WTC11 (cell line): ENCODE results near the gene ADGRL4. TPM values are rescaled to one million over a fixed set of nuclear protein-coding genes. Genes with fewer than 3 reads are reported as not detected.

Experiments
- ATAC-seq: fragments of 200-7000 bp; cut with Tn5 transposase; 2 replicates; pipeline ENCODE4 v1.10.0; 2021; ENCODE audit warnings: mild to moderate bottlenecking, moderate library complexity
- CTCF ChIA-PET: fragments of 300-600 bp; sonication (Branson Sonifier 250); formaldehyde crosslinking; loops from one replicate; lab custom pipeline; 2021; ENCODE audit warnings: antibody characterized with exemption; lab: Charles Lee
- POLR2A ChIA-PET: fragments of 350-600 bp; sonication (Branson Sonifier 250); formaldehyde crosslinking; loops from one replicate; lab custom pipeline; 2021; ENCODE audit warnings: antibody characterized with exemption; lab: Charles Lee
- DNase-seq: peaks from one replicate; pipeline ENCODE4 v3.0.0; 2021; ENCODE audit warnings: low spot score
- H3K27ac Mint-ChIP-seq: 2 replicates; pipeline ENCODE4 v1.8.0; 2021; ENCODE audit warnings: mixed read lengths
- H3K27me3 Mint-ChIP-seq: 2 replicates; pipeline ENCODE4 v1.8.0; 2021; ENCODE audit warnings: low read depth, mild to moderate bottlenecking, moderate library complexity, mixed read lengths
- H3K36me3 Mint-ChIP-seq: 2 replicates; pipeline ENCODE4 v1.8.0; 2021; ENCODE audit warnings: mixed read lengths
- H3K4me1 Mint-ChIP-seq: 2 replicates; pipeline ENCODE4 v1.8.0; 2022; ENCODE audit warnings: mixed read lengths
- H3K4me3 Mint-ChIP-seq: 2 replicates; pipeline ENCODE4 v1.8.0; 2021; ENCODE audit warnings: mild to moderate bottlenecking, moderate library complexity, mixed read lengths
- H3K9me3 Mint-ChIP-seq: 2 replicates; pipeline ENCODE4 v1.8.0; 2021; ENCODE audit warnings: mixed read lengths
- ATF1 ChIP-seq: sonication (generic); formaldehyde crosslinking; IDR thresholded peaks from 2 replicates; pipeline ENCODE4 v1.8.1; 2023; ENCODE audit warnings: mild to moderate bottlenecking, moderate library complexity, missing genetic modification reagents
- FOXP1 ChIP-seq: sonication (generic); formaldehyde crosslinking; IDR thresholded peaks from 2 replicates; pipeline ENCODE4 v1.8.0; 2022; ENCODE audit warnings: missing genetic modification reagents, mild to moderate bottlenecking, moderate library complexity, borderline replicate concordance
- HMGA2 ChIP-seq: fragments of 250-450 bp; sonication (Bioruptor Pico); IDR thresholded peaks from 2 replicates; pipeline ENCODE4 v1.4.0; 2021; ENCODE audit warnings: mild to moderate bottlenecking, moderate library complexity
- NFE2L1 ChIP-seq: sonication (generic); formaldehyde crosslinking; IDR thresholded peaks from 2 replicates; pipeline ENCODE4 v1.8.1; 2023; ENCODE audit warnings: missing genetic modification reagents
- RORB ChIP-seq: fragments of 250-450 bp; sonication (Bioruptor Pico); IDR thresholded peaks from 2 replicates; pipeline ENCODE4 v1.9.0; 2021; ENCODE audit warnings: mild to moderate bottlenecking
- SMAD4 ChIP-seq: sonication (generic); formaldehyde crosslinking; IDR thresholded peaks from 2 replicates; pipeline ENCODE4 v1.8.0; 2022; ENCODE audit warnings: mild to moderate bottlenecking, missing genetic modification reagents
- SOX15 ChIP-seq: fragments of 250-450 bp; sonication (Bioruptor Pico); IDR thresholded peaks from 2 replicates; pipeline ENCODE4 v1.9.0; 2021; ENCODE audit warnings: mild to moderate bottlenecking
- TP53 ChIP-seq: sonication (generic); formaldehyde crosslinking; IDR thresholded peaks from 2 replicates; pipeline ENCODE4 v1.8.1; 2023; ENCODE audit warnings: mild to moderate bottlenecking, missing genetic modification reagents
- ZBTB21 ChIP-seq: sonication (generic); formaldehyde crosslinking; IDR thresholded peaks from 2 replicates; pipeline ENCODE4 v1.8.1; 2023; ENCODE audit warnings: mild to moderate bottlenecking, missing genetic modification reagents, borderline replicate concordance
- ZNF416 ChIP-seq: fragments of 250-450 bp; sonication (Bioruptor Pico); IDR thresholded peaks from 2 replicates; pipeline ENCODE4 v1.9.0; 2021; ENCODE audit warnings: mild to moderate bottlenecking, inconsistent platforms
- ZNF671 ChIP-seq: fragments of 250-450 bp; sonication (Bioruptor Pico); IDR thresholded peaks from 2 replicates; pipeline ENCODE4 v1.8.0; 2021; ENCODE audit warnings: mild to moderate bottlenecking
- total RNA-seq: library from RNA; stranded (reverse); gene quantifications from 3 replicates; pipeline ENCODE4 v1.2.3, GENCODE V29; 2021
- TF ChIP-seq, protein P1 (sequence below): sonication (generic); formaldehyde crosslinking; IDR thresholded peaks from 2 replicates; pipeline ENCODE4 v1.8.0; 2023; ENCODE audit warnings: missing genetic modification reagents, mild to moderate bottlenecking, borderline replicate concordance
- TF ChIP-seq, protein P2 (sequence below): sonication (generic); formaldehyde crosslinking; IDR thresholded peaks from 2 replicates; pipeline ENCODE4 v1.8.1; 2023; ENCODE audit warnings: mild to moderate bottlenecking, moderate library complexity, missing genetic modification reagents
- TF ChIP-seq, protein P3 (sequence below): sonication (generic); formaldehyde crosslinking; IDR thresholded peaks from 2 replicates; pipeline ENCODE4 v1.8.0; 2023; ENCODE audit warnings: mild to moderate bottlenecking, missing genetic modification reagents
- TF ChIP-seq, protein P4 (sequence below): sonication (generic); formaldehyde crosslinking; IDR thresholded peaks from 2 replicates; pipeline ENCODE4 v1.8.0; 2022; ENCODE audit warnings: mild to moderate bottlenecking, missing genetic modification reagents
- TF ChIP-seq, protein P5 (sequence below): sonication (generic); formaldehyde crosslinking; IDR thresholded peaks from 2 replicates; pipeline ENCODE4 v1.8.0; 2022; ENCODE audit warnings: mild to moderate bottlenecking, missing genetic modification reagents
- TF ChIP-seq, protein P6 (sequence below): fragments of 250-450 bp; sonication (Bioruptor Pico); IDR thresholded peaks from 2 replicates; pipeline ENCODE4 v2.1.2; 2022; ENCODE audit warnings: mild to moderate bottlenecking, moderate library complexity
- TF ChIP-seq, protein P7 (sequence below): sonication (generic); formaldehyde crosslinking; IDR thresholded peaks from 2 replicates; pipeline ENCODE4 v1.8.0; 2022; ENCODE audit warnings: mild to moderate bottlenecking, missing genetic modification reagents
- TF ChIP-seq, protein P8 (sequence below): sonication (generic); formaldehyde crosslinking; IDR thresholded peaks from 2 replicates; pipeline ENCODE4 v1.8.1; 2022; ENCODE audit warnings: mild to moderate bottlenecking, missing genetic modification reagents, moderate library complexity, borderline replicate concordance

The ADGRL4 gene
- total RNA-seq, 1 experiment from 2014 or later, result 0.37 TPM

DNA sequence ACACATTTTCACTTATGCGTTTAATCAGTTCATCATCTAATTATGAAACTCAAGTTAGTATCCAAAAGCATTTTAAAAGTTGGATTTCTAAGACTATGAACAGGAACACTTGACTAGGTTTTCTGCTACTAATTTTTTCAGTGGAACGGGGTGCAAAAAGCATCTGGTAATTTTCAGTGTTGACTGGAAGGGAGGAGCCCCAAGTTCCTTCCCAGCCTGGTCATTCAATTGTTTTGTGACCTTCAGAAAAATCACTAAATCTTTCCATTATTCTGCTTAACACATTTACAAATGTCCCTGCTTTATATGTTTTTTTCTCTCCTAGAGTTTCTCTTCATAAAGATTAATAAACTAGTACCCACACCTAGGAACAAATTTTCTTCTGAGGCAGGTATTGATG is 6.0 kb upstream of the ADGRL4 start:
- Mint-ChIP-seq H3K27me3 (no peaks in the 10 kb centered on the region), H3K27ac (no peak overlapping the region), H3K9me3 (no peaks in the 10 kb centered on the region), H3K4me1 (no peaks in the 10 kb centered on the region), H3K36me3 (no peaks in the 10 kb centered on the region)
- CTCF ChIA-PET, result no interaction called here
- ATAC-seq, result no peak
- no peak for DNase-seq
- TF ChIP-seq RORB, result no peak
- no peak for TF ChIP-seq FOXP1 (CRISPR knock-in tag)
- TF ChIP-seq, protein P1, sequence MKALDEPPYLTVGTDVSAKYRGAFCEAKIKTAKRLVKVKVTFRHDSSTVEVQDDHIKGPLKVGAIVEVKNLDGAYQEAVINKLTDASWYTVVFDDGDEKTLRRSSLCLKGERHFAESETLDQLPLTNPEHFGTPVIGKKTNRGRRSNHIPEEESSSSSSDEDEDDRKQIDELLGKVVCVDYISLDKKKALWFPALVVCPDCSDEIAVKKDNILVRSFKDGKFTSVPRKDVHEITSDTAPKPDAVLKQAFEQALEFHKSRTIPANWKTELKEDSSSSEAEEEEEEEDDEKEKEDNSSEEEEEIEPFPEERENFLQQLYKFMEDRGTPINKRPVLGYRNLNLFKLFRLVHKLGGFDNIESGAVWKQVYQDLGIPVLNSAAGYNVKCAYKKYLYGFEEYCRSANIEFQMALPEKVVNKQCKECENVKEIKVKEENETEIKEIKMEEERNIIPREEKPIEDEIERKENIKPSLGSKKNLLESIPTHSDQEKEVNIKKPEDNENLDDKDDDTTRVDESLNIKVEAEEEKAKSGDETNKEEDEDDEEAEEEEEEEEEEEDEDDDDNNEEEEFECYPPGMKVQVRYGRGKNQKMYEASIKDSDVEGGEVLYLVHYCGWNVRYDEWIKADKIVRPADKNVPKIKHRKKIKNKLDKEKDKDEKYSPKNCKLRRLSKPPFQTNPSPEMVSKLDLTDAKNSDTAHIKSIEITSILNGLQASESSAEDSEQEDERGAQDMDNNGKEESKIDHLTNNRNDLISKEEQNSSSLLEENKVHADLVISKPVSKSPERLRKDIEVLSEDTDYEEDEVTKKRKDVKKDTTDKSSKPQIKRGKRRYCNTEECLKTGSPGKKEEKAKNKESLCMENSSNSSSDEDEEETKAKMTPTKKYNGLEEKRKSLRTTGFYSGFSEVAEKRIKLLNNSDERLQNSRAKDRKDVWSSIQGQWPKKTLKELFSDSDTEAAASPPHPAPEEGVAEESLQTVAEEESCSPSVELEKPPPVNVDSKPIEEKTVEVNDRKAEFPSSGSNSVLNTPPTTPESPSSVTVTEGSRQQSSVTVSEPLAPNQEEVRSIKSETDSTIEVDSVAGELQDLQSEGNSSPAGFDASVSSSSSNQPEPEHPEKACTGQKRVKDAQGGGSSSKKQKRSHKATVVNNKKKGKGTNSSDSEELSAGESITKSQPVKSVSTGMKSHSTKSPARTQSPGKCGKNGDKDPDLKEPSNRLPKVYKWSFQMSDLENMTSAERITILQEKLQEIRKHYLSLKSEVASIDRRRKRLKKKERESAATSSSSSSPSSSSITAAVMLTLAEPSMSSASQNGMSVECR (CRISPR knock-in tag), result no peak
- TF ChIP-seq, protein P2, sequence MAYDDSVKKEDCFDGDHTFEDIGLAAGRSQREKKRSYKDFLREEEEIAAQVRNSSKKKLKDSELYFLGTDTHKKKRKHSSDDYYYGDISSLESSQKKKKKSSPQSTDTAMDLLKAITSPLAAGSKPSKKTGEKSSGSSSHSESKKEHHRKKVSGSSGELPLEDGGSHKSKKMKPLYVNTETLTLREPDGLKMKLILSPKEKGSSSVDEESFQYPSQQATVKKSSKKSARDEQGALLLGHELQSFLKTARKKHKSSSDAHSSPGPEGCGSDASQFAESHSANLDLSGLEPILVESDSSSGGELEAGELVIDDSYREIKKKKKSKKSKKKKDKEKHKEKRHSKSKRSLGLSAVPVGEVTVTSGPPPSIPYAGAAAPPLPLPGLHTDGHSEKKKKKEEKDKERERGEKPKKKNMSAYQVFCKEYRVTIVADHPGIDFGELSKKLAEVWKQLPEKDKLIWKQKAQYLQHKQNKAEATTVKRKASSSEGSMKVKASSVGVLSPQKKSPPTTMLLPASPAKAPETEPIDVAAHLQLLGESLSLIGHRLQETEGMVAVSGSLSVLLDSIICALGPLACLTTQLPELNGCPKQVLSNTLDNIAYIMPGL (CRISPR knock-in tag), result no peak
- TF ChIP-seq ZNF416 (CRISPR knock-in tag), result no peak
- TF ChIP-seq, protein P3, sequence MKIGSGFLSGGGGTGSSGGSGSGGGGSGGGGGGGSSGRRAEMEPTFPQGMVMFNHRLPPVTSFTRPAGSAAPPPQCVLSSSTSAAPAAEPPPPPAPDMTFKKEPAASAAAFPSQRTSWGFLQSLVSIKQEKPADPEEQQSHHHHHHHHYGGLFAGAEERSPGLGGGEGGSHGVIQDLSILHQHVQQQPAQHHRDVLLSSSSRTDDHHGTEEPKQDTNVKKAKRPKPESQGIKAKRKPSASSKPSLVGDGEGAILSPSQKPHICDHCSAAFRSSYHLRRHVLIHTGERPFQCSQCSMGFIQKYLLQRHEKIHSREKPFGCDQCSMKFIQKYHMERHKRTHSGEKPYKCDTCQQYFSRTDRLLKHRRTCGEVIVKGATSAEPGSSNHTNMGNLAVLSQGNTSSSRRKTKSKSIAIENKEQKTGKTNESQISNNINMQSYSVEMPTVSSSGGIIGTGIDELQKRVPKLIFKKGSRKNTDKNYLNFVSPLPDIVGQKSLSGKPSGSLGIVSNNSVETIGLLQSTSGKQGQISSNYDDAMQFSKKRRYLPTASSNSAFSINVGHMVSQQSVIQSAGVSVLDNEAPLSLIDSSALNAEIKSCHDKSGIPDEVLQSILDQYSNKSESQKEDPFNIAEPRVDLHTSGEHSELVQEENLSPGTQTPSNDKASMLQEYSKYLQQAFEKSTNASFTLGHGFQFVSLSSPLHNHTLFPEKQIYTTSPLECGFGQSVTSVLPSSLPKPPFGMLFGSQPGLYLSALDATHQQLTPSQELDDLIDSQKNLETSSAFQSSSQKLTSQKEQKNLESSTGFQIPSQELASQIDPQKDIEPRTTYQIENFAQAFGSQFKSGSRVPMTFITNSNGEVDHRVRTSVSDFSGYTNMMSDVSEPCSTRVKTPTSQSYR (CRISPR knock-in tag), result no peak
- TF ChIP-seq NFE2L1, result no peak
- no peak for TF ChIP-seq SMAD4 (CRISPR knock-in tag)
- no peak for TF ChIP-seq TP53 (CRISPR knock-in tag)
- no peak for TF ChIP-seq ZNF671 (CRISPR knock-in tag)
- TF ChIP-seq, protein P4, sequence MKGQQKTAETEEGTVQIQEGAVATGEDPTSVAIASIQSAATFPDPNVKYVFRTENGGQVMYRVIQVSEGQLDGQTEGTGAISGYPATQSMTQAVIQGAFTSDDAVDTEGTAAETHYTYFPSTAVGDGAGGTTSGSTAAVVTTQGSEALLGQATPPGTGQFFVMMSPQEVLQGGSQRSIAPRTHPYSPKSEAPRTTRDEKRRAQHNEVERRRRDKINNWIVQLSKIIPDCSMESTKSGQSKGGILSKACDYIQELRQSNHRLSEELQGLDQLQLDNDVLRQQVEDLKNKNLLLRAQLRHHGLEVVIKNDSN, result no peak
- no peak for TF ChIP-seq ATF1 (CRISPR knock-in tag)
- TF ChIP-seq, protein P5, sequence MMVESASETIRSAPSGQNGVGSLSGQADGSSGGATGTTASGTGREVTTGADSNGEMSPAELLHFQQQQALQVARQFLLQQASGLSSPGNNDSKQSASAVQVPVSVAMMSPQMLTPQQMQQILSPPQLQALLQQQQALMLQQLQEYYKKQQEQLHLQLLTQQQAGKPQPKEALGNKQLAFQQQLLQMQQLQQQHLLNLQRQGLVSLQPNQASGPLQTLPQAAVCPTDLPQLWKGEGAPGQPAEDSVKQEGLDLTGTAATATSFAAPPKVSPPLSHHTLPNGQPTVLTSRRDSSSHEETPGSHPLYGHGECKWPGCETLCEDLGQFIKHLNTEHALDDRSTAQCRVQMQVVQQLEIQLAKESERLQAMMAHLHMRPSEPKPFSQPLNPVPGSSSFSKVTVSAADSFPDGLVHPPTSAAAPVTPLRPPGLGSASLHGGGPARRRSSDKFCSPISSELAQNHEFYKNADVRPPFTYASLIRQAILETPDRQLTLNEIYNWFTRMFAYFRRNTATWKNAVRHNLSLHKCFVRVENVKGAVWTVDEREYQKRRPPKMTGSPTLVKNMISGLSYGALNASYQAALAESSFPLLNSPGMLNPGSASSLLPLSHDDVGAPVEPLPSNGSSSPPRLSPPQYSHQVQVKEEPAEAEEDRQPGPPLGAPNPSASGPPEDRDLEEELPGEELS (CRISPR knock-in tag), result no peak
- TF ChIP-seq HMGA2 (CRISPR knock-in tag), result no peak
- TF ChIP-seq, protein P6, sequence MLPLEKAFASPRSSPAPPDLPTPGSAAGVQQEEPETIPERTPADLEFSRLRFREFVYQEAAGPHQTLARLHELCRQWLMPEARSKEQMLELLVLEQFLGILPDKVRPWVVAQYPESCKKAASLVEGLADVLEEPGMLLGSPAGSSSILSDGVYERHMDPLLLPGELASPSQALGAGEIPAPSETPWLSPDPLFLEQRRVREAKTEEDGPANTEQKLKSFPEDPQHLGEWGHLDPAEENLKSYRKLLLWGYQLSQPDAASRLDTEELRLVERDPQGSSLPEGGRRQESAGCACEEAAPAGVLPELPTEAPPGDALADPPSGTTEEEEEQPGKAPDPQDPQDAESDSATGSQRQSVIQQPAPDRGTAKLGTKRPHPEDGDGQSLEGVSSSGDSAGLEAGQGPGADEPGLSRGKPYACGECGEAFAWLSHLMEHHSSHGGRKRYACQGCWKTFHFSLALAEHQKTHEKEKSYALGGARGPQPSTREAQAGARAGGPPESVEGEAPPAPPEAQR (CRISPR knock-in tag), result no peak
- no peak for TF ChIP-seq SOX15
- TF ChIP-seq, protein P7, sequence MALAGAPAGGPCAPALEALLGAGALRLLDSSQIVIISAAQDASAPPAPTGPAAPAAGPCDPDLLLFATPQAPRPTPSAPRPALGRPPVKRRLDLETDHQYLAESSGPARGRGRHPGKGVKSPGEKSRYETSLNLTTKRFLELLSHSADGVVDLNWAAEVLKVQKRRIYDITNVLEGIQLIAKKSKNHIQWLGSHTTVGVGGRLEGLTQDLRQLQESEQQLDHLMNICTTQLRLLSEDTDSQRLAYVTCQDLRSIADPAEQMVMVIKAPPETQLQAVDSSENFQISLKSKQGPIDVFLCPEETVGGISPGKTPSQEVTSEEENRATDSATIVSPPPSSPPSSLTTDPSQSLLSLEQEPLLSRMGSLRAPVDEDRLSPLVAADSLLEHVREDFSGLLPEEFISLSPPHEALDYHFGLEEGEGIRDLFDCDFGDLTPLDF (CRISPR knock-in tag), result no peak
- TF ChIP-seq, protein P8, sequence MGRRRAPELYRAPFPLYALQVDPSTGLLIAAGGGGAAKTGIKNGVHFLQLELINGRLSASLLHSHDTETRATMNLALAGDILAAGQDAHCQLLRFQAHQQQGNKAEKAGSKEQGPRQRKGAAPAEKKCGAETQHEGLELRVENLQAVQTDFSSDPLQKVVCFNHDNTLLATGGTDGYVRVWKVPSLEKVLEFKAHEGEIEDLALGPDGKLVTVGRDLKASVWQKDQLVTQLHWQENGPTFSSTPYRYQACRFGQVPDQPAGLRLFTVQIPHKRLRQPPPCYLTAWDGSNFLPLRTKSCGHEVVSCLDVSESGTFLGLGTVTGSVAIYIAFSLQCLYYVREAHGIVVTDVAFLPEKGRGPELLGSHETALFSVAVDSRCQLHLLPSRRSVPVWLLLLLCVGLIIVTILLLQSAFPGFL (CRISPR knock-in tag), result no peak
- TF ChIP-seq ZBTB21 (CRISPR knock-in tag), result no peak
- TF ChIP-seq, all 79 proteins: peak for 0
- no peak overlapping the region for H3K4me3 Mint-ChIP-seq
- POLR2A ChIA-PET, result no interaction called here
